IPS-15b (cell line): ENCODE results near the gene NEDD4L.
A peak's percentile ranks its signal among the peaks of the same experiment; 100 is the strongest.

Source experiments
- H3K27me3 ChIP-seq: one replicate; pipeline ENCODE4 v1.6.1; 2013; ENCODE audit warnings: low read length; ENCODE audit not compliant: control insufficient read depth, insufficient read depth
- H3K36me3 ChIP-seq: one replicate; pipeline ENCODE4 v1.6.1; 2013; ENCODE audit warnings: low read length; ENCODE audit not compliant: control insufficient read depth, insufficient read depth
- H3K4me1 ChIP-seq: one replicate; pipeline ENCODE4 v1.6.1; 2013; ENCODE audit warnings: mild to moderate bottlenecking, low read length; ENCODE audit not compliant: control insufficient read depth, insufficient read depth
- H3K4me3 ChIP-seq: one replicate; pipeline ENCODE4 v1.5.1; 2013; ENCODE audit warnings: low read depth, low read length
- H3K9ac ChIP-seq: one replicate; pipeline ENCODE4 v1.6.1; 2013; ENCODE audit warnings: low read depth, mild to moderate bottlenecking, low read length
- H3K9me3 ChIP-seq: one replicate; pipeline ENCODE4 v1.6.1; 2013; ENCODE audit warnings: mild to moderate bottlenecking, low read length; ENCODE audit not compliant: control insufficient read depth, insufficient read depth

NEDD4L gene

DNA sequence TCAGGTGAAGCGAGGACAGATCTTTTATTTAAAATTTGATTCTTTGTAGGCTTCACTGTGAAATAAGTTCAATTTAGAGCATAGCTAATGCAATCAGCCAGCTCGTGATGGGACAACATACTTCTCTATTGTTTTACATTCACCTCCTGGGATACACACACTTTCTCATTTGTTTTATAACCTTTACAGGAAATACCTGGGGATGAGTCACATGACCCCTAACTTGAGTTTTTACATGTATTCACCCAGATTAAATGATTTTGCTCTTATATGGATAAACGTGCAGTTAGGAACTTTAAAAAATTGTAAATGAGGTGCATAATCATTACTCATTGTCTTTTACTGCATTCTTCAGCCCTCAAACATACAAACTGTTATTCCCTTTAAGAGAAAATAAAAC lies 152.1 kb downstream of the NEDD4L start:
- Histone ChIP-seq H3K27me3 (no peaks in the 10 kb centered on the region), H3K9ac (peak overlapping the region; percentile 26), H3K4me1 (peaks cover 22% of the 10 kb centered on the region), H3K4me3 (peak overlapping the region; percentile 52), H3K36me3 (no peaks in the 10 kb centered on the region), H3K9me3 (no peaks in the 10 kb centered on the region)

DNA sequence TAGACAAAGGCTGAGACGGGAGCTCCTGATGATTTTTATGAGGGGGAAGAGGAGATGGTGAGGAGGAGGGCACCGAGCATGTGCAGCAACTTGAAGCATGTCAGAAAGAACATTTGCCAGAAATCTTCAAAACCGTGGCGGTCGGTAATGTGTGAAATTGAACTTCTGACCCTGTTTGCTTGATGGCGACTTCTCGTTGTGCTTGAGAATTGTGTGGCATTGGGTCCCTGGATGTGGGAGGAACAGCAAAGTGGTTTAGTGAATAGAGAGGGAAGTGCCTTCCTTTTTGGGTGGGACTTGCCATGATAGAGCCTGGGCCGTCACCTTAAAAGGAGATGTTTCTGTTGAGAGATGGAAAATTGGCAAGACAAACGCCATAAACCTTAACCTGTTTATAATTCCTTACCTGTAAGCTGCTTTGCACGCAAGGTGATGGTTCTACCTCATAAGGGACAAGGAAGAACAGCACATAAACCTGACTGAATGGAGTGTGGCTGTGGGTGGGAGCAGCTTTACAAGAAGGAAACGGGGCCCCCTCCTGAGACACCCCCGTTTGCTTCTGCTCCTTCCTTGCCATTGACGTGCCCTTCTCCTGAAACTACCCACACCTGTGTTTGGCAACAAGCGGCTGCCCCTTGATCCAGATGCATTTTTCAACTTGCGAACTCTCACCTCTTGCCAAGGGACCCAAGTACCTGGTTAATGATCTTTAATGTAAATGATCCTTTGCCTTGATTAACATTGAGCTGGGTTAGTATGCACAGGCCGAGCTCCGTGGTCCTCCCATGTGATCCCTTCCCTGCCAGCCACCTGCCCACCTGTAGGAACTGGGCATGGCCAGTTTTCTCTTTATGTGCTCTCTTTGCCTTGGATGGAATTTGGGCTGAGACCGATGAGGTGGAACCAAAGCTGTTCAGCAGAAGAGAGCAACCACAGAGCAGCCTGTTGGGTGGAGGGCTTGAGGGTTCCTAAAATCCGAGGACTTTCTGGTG lies 153.2 kb downstream of the NEDD4L start:
- no peak overlapping the region for H3K4me3 ChIP-seq
- peaks cover 29% of the 10 kb centered on the region for H3K4me1 ChIP-seq
- no peak overlapping the region for H3K9ac ChIP-seq
- no peaks in the 10 kb centered on the region for H3K9me3 ChIP-seq
- H3K36me3 ChIP-seq = no peaks in the 10 kb centered on the region
- no peaks in the 10 kb centered on the region for H3K27me3 ChIP-seq

DNA sequence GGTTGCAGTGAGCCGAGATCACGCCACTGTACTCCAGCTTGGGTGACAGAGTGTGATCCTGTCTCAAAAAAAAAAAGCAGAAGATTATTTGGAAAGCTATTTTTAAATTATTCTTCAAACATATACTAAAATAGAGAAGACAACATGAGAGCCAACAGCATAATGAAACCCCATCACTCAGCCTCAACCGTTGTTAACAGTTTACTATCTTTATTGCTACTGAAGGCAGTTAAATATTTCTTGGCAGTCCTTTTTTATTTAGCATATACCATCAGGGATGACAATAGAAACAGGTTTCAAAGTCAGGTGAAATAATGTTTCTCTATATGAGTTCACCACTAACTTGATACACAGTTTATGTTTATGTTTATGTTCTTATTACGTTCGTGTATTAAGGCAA lies 157.2 kb downstream of the NEDD4L start:
- Histone ChIP-seq H3K9me3 (no peaks in the 10 kb centered on the region), H3K4me1 (peaks cover 18% of the 10 kb centered on the region), H3K36me3 (no peaks in the 10 kb centered on the region), H3K27me3 (no peaks in the 10 kb centered on the region), H3K9ac (no peak overlapping the region), H3K4me3 (no peak overlapping the region)

DNA sequence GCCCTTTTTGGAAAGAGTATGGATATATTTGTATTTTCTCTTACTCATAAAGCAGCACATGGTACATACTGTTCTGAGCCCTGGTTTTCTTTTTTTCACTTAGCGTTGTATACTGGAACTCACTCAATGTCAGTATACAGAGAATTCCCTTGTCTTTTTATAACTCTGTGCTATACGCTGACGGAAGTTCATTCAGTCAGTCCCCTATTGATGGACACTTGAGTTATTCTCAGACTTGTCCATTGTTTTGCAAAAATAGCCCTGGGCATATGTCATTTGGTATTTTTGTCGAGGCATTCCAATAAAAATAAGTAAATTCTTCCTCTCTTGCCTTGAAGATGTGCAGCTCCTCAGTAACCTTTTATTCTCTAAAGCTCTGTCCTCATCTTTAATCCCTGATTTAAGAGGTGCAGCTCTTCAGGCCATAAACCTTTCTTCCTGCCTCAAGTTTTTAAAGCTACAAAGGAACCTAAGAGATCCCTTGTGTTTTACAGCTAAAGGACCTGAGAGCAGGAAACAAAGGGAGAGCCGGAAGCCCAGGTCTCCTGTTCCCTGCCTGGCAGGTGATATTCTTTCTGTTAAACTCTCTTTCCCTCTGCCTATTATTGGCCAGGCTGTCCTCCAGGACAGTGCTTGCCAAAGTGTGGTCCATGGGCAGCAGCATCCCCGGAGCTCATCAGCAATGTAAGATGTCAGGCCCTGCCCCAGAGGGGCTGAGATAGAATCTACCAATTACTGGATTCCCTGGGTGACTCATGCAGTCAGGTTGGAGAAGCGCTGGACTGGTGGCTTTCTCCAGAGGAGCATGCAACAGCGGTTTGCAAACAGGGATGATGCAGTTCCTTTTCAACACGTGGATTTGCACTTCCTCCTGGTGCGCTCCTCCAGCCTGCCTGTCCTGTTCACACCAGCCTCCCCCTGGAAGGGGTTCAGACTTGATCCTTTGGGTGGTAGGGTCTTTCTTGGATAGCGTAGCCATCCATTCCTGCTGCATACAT lies 158.0 kb downstream of the NEDD4L start:
- H3K36me3 ChIP-seq = no peaks in the 10 kb centered on the region

DNA sequence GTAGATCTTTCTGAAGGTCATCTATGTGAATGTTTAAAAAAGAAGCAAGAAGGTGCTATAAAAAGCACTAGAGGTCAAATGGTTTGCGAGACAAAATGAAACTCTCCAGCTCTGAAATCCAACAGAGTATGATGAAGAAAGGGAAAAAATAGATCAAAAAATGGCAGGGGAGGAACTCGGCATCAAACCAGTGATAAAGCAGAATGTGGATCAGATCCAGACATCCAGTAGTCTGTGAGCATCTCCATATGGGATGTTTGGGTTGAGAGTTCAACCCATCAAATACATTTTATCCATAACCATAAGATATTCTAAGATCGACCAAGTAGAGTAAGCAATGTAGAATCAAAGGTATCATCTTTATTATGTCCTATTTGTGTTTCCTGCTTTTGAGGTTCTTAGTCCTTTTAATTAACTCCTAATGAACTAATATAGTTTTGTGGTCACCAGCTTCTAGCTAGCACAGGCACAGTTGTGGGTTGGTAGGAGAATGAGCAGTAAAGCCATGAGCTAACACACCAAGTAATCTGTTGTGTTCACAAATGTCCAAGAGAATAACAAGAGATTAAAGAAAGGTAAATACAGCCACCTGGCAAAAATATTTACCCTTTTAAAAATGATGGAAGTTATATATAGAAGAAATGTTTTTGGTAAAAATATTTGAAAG lies 160.9 kb downstream of the NEDD4L start:
- H3K27me3 ChIP-seq = no peaks in the 10 kb centered on the region
- H3K4me3 ChIP-seq = no peak overlapping the region
- no peaks in the 10 kb centered on the region for H3K36me3 ChIP-seq
- H3K9me3 ChIP-seq = no peaks in the 10 kb centered on the region
- no peak overlapping the region for H3K9ac ChIP-seq
- peaks cover 12% of the 10 kb centered on the region for H3K4me1 ChIP-seq

More for the DNA sequence above, 158.0 kb downstream of the NEDD4L start:
- Histone ChIP-seq H3K9ac (no peak overlapping the region), H3K4me3 (no peak overlapping the region), H3K4me1 (peaks cover 13% of the 10 kb centered on the region), H3K9me3 (no peaks in the 10 kb centered on the region), H3K27me3 (no peaks in the 10 kb centered on the region)

DNA sequence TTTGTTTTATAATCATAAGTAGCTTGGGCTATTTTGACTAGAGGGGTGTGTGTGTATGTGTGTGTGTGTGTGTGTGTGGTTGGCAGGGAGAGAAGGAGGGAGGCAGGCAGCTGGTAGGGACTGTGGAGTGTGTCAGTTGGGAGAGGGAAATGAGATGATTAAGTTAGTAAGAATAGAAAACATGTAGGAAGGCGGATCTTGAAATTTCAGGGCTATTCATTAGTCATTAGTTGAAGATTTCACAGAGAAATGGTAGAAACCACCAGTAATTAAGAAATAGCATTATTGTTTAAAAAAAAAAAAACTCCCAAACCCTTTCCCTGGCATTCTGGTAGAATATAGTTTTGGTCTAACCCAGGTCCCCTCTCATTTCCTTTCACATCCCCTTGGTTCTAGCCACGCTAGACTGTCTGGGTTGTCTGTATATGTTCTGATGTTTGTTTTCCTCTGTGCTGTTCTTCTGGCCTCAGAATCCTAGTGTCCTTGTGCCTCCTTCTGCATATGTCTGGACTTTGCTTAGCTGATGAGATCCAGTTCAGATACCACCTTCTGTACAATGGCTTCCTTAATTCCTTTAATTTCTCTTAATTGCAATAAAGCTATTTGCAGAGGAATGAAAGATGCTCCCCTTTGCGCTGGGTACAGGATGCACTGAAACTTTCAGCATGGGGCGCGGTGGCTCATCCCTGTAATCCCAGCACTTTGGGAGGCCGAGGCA lies 161.6 kb downstream of the NEDD4L start:
- no peak overlapping the region for H3K4me3 ChIP-seq
- H3K4me1 ChIP-seq = peaks cover 15% of the 10 kb centered on the region
- no peaks in the 10 kb centered on the region for H3K9me3 ChIP-seq
- H3K9ac ChIP-seq = no peak overlapping the region
- no peaks in the 10 kb centered on the region for H3K36me3 ChIP-seq
- no peaks in the 10 kb centered on the region for H3K27me3 ChIP-seq

DNA sequence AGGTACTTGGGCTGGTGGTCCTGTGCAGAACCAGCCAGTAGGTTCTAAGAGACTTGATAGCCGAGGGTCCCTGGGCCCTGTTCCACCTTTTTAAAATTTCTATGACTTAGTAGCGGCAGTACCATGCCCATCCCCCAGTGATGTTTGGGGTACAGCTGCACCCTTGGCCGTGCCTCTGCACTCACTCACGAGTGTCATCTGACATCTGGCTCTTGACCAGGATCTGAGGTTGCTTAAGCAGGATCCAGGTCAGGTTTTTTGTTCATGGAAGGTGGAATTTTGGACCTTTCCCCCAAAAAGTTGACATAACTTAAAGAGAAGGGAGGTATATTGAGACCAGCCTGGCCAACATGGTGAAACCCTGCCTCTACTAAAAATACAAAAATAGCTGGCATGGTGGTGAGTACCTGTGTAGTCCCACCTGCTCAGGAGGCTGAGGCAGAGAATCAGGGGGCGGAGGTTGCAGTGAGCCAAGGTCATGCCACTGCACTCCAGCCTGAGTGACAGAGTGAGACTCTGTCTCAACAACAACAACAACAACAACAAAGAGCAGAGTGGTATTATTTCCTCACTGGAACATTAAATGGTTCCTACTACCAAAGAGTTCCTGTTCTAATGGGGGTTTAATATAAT lies 163.6 kb downstream of the NEDD4L start:
- no peaks in the 10 kb centered on the region for H3K9me3 ChIP-seq
- no peak overlapping the region for H3K9ac ChIP-seq
- no peaks in the 10 kb centered on the region for H3K36me3 ChIP-seq
- no peak overlapping the region for H3K4me3 ChIP-seq
- H3K27me3 ChIP-seq = no peaks in the 10 kb centered on the region
- H3K4me1 ChIP-seq = peaks cover 4% of the 10 kb centered on the region

DNA sequence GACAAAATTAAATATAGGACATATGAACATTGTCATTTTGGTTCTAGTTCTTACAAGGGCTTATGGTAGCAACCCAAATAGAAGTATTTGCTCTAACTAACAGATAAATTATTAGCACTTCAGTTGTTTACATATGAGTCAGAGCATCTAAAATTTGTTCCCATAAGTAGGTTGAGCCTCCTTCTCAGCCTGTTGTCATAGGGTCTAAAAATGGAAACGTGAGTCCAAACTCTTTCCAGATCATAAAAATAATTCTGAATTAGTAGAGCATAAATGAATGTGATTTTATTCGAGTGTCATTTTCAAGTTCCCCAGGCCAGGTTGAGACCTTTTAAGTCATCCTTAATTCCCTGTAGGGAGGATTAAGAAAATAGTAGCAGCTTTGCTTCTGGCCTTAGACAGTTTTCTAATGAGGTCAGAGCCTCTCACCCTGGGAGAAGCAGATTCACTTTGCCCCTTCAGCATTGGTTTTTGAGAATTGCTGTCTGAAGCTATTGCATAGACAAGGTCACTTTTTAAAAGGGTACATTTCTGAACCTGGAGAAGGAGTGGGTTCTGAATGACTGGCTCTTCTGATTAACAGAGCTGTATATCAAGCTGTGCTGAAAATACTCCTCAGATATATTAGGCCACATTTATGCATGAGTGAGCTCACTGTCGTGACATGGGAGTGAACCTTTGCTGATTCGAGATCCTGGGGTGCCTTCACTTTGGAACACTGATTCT lies 164.3 kb downstream of the NEDD4L start:
- no peak overlapping the region for H3K9ac ChIP-seq
- H3K4me1 ChIP-seq = peaks cover 4% of the 10 kb centered on the region
- H3K36me3 ChIP-seq = no peaks in the 10 kb centered on the region
- H3K4me3 ChIP-seq = no peak overlapping the region
- no peaks in the 10 kb centered on the region for H3K9me3 ChIP-seq
- H3K27me3 ChIP-seq = no peaks in the 10 kb centered on the region

DNA sequence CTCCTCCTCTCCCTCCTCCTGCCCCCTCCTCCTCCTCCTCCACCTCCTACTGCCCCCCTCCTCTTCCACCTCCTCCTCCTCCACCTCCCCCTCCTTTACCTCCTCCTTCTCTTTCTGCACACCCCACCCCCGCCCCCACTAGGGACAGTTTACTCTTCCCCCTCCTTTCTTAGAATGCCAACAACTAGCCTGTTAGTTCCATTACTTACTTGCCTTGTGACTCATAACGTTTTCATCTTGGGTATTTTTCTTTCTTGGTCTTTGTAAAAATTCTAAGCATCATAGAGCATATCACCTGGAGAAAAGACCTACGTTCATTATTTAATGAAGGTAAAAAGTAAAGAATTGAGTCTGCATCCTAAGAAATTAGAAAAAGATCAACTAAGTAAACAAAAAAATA lies 165.3 kb downstream of the NEDD4L start:
- no peaks in the 10 kb centered on the region for H3K36me3 ChIP-seq
- no peak overlapping the region for H3K9ac ChIP-seq
- no peak overlapping the region for H3K4me3 ChIP-seq
- H3K9me3 ChIP-seq = no peaks in the 10 kb centered on the region
- no peaks in the 10 kb centered on the region for H3K27me3 ChIP-seq
- peaks cover 4% of the 10 kb centered on the region for H3K4me1 ChIP-seq

DNA sequence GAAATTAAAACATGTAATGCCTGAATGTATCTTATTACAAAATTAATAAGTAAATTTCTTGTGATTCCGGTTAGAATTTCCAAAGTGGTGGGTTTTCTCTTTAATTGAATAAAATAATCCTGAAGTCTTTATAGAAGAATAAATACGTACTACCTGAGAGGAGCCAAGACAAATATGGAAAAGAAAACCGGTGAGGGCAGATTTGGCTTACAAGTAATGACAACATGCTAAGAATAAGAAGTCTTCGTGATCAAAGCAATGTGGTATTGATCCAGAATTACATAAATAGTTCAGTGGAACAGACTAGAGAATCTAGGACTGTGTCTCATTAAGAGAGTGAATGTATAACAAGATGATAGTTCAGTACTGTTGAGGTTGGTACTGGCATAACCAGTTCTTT lies 167.5 kb downstream of the NEDD4L start:
- no peaks in the 10 kb centered on the region for H3K9me3 ChIP-seq
- no peak overlapping the region for H3K4me3 ChIP-seq
- no peak overlapping the region for H3K9ac ChIP-seq
- peaks cover 10% of the 10 kb centered on the region for H3K4me1 ChIP-seq
- H3K36me3 ChIP-seq = no peaks in the 10 kb centered on the region
- no peaks in the 10 kb centered on the region for H3K27me3 ChIP-seq
